GM21528 (cell line): Measurements from ENCODE around the gene COPS7B.
A peak's percentile ranks its signal among the peaks of the same experiment; 100 is the strongest.
"Not testable (repeated sequence)": the region's sequence is repeated elsewhere in the genome, so short reads cannot be mapped to it uniquely, and the experiment has no call there.

Experiments used
- ATAC-seq: cut with Tn5 transposase; IDR thresholded peaks from one replicate; pipeline ENCODE4 v1.9.1; 2021; ENCODE audit warnings: mild to moderate bottlenecking, moderate library complexity; ENCODE audit not compliant: unreplicated experiment, low FRiP score

COPS7B gene

GRCh38 chr2:231786177-231786916, at the start of gene COPS7B:
Gene COPS7B (plus strand): TSS chr2:231786445. CDS start chr2:231788571, 2,126 bp downstream.
- ATAC-seq, result peak; percentile 59

- ATAC-seq, result no peak
These were observed 48.5 kb upstream of the COPS7B start for GRCh38 chr2:231737761-231738160.

GRCh38 chr2:231743376-231744116, 42.7 kb upstream of the COPS7B start:
- no peak for ATAC-seq

- no peak for ATAC-seq
These were observed 40.8 kb upstream of the COPS7B start for GRCh38 chr2:231745303-231746038.

GRCh38 chr2:231748153-231748896, 37.9 kb upstream of the COPS7B start:
- ATAC-seq, result not testable (repeated sequence)

- ATAC-seq, result not testable (repeated sequence)
These were observed 37.2 kb upstream of the COPS7B start for GRCh38 chr2:231749016-231749415.

- ATAC-seq, result no peak
These were observed 35.0 kb upstream of the COPS7B start for GRCh38 chr2:231751042-231751815.

GRCh38 chr2:231752061-231752460, 34.2 kb upstream of the COPS7B start:
- ATAC-seq, result no peak

- ATAC-seq, result no peak
These were observed 24.5 kb upstream of the COPS7B start for GRCh38 chr2:231761735-231762134.

GRCh38 chr2:231764124-231764523, 22.1 kb upstream of the COPS7B start:
- ATAC-seq, result no peak

GRCh38 chr2:231764760-231765159, 21.5 kb upstream of the COPS7B start:
- ATAC-seq, result no peak

- ATAC-seq, result no peak
These were observed 20.7 kb upstream of the COPS7B start for GRCh38 chr2:231765496-231765929.

GRCh38 chr2:231769170-231770136, 16.8 kb upstream of the COPS7B start:
- no peak for ATAC-seq

- ATAC-seq, result no peak
These were observed 5.9 kb upstream of the COPS7B start for GRCh38 chr2:231780123-231780908.

GRCh38 chr2:231780909-231781797, 5.1 kb upstream of the COPS7B start, which contains the start of gene PDE6D:
Gene PDE6D (minus strand): TSS chr2:231781282. CDS start chr2:231781114, 168 bp downstream.
- peak; percentile 88 for ATAC-seq
